ENCODE measurements around the gene UMODL1. TPM values are rescaled to one million over a fixed set of nuclear protein-coding genes. Genes with fewer than 3 reads are reported as not detected.

Gene UMODL1
- total and polyA plus RNA-seq, 10 of the 15 experiments (the other 5 are each of a cell fraction or from before 2014, with no cell fraction given): 0.01 to 0.11 (median 0.03) TPM; not detected in 5

DNA sequence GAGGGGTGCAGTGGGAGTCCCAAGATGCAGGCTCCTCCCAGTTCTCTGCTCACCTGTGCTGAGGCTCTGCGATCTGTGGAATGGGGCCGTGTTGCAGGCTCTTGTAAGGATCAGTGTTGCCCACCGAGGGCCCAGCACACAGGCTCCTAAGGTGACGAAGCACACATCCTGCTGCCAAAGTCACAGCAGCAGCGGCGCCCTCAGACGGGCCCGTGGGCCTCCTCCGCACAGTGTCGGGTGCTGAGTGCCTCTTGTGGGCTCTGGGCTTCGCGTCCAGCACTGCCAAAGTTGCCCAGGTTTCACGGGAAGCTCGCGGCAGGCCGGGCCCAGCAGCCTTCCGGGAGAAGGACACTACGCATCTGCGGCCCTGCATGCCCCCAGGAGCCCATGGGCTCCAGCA lies 75.7 kb downstream of the UMODL1 start:
- ATAC-seq (no peak), FAIRE-seq (no peak), DNase-seq (ENCODE audit: low read depth, low spot score) (no peak)
- no peaks in the 10 kb centered on the region for H3K4me1 ChIP-seq (ENCODE audit: control insufficient read depth, insufficient read depth, low read length)
- H3K4me2 ChIP-seq (ENCODE audit: control insufficient read depth, insufficient read depth): no peak overlapping the region
- no peak overlapping the region for H2AFZ ChIP-seq (ENCODE audit: control insufficient read depth, low read depth, low read length)
- ChIA-PET SMC1A (ENCODE audit: uncharacterized antibody, unreplicated experiment) (interaction anchor here (1.0 to 2.2 kb wide), 4 partner anchors 87 to 164 kb away, joined by 4 to 21 read pairs (median 6); no protein-coding TSS in a partner anchor), RAD21 (ENCODE audit: unreplicated experiment) (interaction anchor here (0.7 to 2.8 kb wide), 7 partner anchors 18 to 390 kb away, joined by 3 to 24 read pairs (median 6); no protein-coding TSS in a partner anchor), POLR2A (no interaction called here), CTCF (interaction anchor here (0.9 to 2.8 kb wide), 8 partner anchors 17 to 391 kb away, joined by 3 to 36 read pairs (median 8); no protein-coding TSS in a partner anchor)
- BruUV-seq (replicated peaks): no TSS peak
- no peaks in the 10 kb centered on the region for H4K20me1 ChIP-seq (ENCODE audit: control insufficient read depth, insufficient read depth)
- no peaks in the 10 kb centered on the region for H3K27me3 ChIP-seq (replicated peaks in 1 of 2; ENCODE audit: control insufficient read depth in 2 of 2, insufficient read depth in 2 of 2, low read length in 1 of 2)
- in situ Hi-C loops (cut with MboI): loop anchor here (5.0 to 10.0 kb wide), 3 partner anchors 305 to 678 kb away; no protein-coding TSS in a partner anchor
- no peak overlapping the region for H3K4me3 ChIP-seq
- WGBS (ENCODE audit: insufficient coverage, insufficient replicate concordance, low lambda C conversion rate, missing lambda C conversion rate): 61% methylated on average over 19 of the region's 19 CpGs
- H3K27ac ChIP-seq (ENCODE audit: control insufficient read depth, insufficient read depth): no peak overlapping the region
- H3K79me2 ChIP-seq (ENCODE audit: control insufficient read depth, insufficient read depth, low read length): no peaks in the 10 kb centered on the region
- H3K9ac ChIP-seq (ENCODE audit: control insufficient read depth, insufficient read depth, low read length): no peak overlapping the region
- H3K36me3 ChIP-seq (ENCODE audit: control insufficient read depth in 2 of 2, insufficient read depth in 2 of 2, low read length in 1 of 2): no peaks in the 10 kb centered on the region; a peak in 1 of 4 replicates
- no peak for TF ChIP-seq YBX1 (IDR thresholded peaks at IDR 0.05)
- TF ChIP-seq TCF3 (IDR thresholded peaks at IDR 0.05; ENCODE audit: borderline replicate concordance, insufficient read depth, low read depth, low read length): no peak
- TF ChIP-seq PML (IDR thresholded peaks at IDR 0.05; ENCODE audit: low read length): no peak
- TF ChIP-seq RAD21 (IDR thresholded peaks at IDR 0.05; ENCODE audit: insufficient read depth, low read depth, low read length): no peak
- TF ChIP-seq ZBTB4 (CRISPR knock-in tag; IDR thresholded peaks at IDR 0.05): no peak
- TF ChIP-seq, protein P1, sequence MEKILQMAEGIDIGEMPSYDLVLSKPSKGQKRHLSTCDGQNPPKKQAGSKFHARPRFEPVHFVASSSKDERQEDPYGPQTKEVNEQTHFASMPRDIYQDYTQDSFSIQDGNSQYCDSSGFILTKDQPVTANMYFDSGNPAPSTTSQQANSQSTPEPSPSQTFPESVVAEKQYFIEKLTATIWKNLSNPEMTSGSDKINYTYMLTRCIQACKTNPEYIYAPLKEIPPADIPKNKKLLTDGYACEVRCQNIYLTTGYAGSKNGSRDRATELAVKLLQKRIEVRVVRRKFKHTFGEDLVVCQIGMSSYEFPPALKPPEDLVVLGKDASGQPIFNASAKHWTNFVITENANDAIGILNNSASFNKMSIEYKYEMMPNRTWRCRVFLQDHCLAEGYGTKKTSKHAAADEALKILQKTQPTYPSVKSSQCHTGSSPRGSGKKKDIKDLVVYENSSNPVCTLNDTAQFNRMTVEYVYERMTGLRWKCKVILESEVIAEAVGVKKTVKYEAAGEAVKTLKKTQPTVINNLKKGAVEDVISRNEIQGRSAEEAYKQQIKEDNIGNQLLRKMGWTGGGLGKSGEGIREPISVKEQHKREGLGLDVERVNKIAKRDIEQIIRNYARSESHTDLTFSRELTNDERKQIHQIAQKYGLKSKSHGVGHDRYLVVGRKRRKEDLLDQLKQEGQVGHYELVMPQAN (conservative IDR thresholded peaks at IDR 0.05): no peak
- intact Hi-C loops (cut with micrococcal nuclease; ENCODE audit: unreplicated experiment): loop anchor here (10.0 kb wide), 1 partner anchor 668 kb away; no protein-coding TSS in a partner anchor
- no peaks in the 10 kb centered on the region for H3K9me3 ChIP-seq (replicated peaks; ENCODE audit: control insufficient read depth, insufficient read depth, low read length)

All from GM12878 (cell line).